ENCODE results near the gene TOR1AIP1.
A peak's percentile ranks its signal among the peaks of the same experiment; 100 is the strongest.

TOR1AIP1 gene

DNA sequence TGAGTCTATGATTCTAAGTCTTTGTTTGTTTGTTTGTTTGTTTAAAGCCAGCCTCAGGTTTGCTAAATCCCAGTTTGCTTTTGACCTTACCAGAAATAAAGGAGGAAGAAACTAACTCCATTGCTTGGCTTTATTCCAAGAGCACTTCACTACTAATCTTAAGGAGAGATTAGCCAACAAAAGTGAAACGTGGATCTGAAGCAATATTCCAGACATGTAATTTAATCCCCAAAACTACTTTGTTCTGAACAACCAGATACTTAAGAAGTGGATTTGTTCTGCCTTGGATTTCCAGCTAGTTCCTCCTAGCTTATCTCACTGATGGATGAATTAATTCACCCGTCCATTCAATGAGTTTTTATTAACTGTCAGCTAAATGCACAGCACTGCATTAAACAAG lies 56.7 kb downstream of the TOR1AIP1 start (continued):
- TF ChIP-seq ZNF169 (tag by site-specific recombination; IDR thresholded peaks at IDR 0.05) (no peak), ZNF521 (tag by site-specific recombination; IDR thresholded peaks at IDR 0.05) (no peak), ZBTB1 (tag by site-specific recombination; IDR thresholded peaks at IDR 0.05) (no peak), ZNF292 (tag by site-specific recombination; IDR thresholded peaks at IDR 0.05; ENCODE audit: borderline replicate concordance, low read depth) (no peak)
- TF ChIP-seq, protein P1, sequence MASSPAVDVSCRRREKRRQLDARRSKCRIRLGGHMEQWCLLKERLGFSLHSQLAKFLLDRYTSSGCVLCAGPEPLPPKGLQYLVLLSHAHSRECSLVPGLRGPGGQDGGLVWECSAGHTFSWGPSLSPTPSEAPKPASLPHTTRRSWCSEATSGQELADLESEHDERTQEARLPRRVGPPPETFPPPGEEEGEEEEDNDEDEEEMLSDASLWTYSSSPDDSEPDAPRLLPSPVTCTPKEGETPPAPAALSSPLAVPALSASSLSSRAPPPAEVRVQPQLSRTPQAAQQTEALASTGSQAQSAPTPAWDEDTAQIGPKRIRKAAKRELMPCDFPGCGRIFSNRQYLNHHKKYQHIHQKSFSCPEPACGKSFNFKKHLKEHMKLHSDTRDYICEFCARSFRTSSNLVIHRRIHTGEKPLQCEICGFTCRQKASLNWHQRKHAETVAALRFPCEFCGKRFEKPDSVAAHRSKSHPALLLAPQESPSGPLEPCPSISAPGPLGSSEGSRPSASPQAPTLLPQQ (tag by site-specific recombination; IDR thresholded peaks at IDR 0.05): 0 out of 2 replicates have a peak, but pooled peaks have one; percentile 45

DNA sequence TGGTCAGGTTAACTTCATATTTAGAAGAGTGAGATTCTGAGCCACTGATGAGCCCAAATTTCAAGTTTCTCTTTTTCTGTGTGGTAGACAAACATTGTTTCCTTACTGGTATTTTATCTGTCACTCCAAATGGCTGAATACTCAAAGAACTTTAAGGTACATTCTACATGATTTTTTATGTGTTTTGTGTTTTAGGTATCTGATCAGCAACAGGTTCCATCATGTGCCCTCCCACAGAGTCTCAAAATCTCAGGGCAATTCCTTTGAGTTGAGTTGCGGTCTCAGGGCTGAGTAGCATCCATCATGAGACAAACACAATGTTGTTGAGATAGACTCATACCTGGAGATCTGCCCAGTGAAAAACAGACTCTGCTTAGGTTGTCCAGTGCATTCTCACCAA lies 57.9 kb downstream of the TOR1AIP1 start:
- ChIA-PET CTCF (interaction anchor here (0.6 to 1.2 kb wide), 2 partner anchors 21 to 125 kb away, joined by 3 to 4 read pairs; no protein-coding TSS in a partner anchor), POLR2A (no interaction called here)
- Histone ChIP-seq H3K27ac (ENCODE audit: extremely low read depth, low read depth, low read length) (no peak overlapping the region), H3K4me1 (ENCODE audit: control insufficient read depth, insufficient read depth, low read length) (peaks cover 18% of the 10 kb centered on the region), H3K9me3 (ENCODE audit: control insufficient read depth, insufficient read depth, low read depth, low read length) (no peaks in the 10 kb centered on the region), H3K4me3 (ENCODE audit: low read depth, low read length) (no peak overlapping the region), H3K36me3 (ENCODE audit: control insufficient read depth in 2 of 2, insufficient read depth in 1 of 2, low read length in 2 of 2) (no peaks in the 10 kb centered on the region)
- TF ChIP-seq SCRT2 (tag by site-specific recombination; IDR thresholded peaks at IDR 0.05): peak; percentile 86
- TF ChIP-seq, protein P2, sequence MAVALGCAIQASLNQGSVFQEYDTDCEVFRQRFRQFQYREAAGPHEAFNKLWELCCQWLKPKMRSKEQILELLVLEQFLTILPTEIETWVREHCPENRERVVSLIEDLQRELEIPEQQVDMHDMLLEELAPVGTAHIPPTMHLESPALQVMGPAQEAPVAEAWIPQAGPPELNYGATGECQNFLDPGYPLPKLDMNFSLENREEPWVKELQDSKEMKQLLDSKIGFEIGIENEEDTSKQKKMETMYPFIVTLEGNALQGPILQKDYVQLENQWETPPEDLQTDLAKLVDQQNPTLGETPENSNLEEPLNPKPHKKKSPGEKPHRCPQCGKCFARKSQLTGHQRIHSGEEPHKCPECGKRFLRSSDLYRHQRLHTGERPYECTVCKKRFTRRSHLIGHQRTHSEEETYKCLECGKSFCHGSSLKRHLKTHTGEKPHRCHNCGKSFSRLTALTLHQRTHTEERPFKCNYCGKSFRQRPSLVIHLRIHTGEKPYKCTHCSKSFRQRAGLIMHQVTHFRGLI (tag by site-specific recombination; IDR thresholded peaks at IDR 0.05): no peak
- TF ChIP-seq GLI4 (tag by site-specific recombination; IDR thresholded peaks at IDR 0.05): no peak
- TF ChIP-seq, protein P3, sequence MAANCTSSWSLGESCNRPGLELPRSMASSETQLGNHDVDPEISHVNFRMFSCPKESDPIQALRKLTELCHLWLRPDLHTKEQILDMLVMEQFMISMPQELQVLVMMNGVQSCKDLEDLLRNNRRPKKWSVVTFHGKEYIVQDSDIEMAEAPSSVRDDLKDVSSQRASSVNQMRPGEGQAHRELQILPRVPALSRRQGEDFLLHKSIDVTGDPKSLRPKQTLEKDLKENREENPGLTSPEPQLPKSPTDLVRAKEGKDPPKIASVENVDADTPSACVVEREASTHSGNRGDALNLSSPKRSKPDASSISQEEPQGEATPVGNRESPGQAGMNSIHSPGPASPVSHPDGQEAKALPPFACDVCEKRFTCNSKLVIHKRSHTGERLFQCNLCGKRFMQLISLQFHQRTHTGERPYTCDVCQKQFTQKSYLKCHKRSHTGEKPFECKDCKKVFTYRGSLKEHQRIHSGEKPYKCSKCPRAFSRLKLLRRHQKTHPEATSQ (tag by site-specific recombination; IDR thresholded peaks at IDR 0.05): no peak
- peak; percentile 75; the same call in 1 of the 2 replicates for TF ChIP-seq SCRT1 (tag by site-specific recombination; IDR thresholded peaks at IDR 0.05; ENCODE audit: borderline replicate concordance)

DNA sequence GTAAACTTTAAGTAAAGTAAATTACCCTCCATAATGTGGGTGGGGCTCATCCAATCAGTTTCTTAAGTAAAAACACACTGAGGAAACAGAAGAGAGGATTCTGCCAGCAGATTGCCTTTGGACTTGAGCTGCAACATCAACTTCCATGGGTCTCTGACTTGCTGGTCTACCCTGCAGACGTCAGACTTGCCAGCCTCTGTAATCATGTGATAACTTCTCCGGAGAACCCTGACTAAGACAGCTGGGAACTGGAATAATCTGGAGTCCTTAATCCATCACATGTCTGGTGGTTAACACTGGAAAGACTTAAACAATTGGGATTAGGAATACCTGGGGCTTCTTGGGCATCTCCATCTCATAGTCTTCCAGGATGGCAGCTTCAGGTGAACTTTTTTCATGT lies 59.4 kb downstream of the TOR1AIP1 start:
- POLR2A ChIA-PET: interaction anchor here (1.2 kb wide), 1 partner anchor 11 kb away, joined by 4 read pairs; no protein-coding TSS in a partner anchor
- CTCF ChIA-PET: interaction anchor here (1.1 kb wide), 1 partner anchor 127 kb away, joined by 3 read pairs; no protein-coding TSS in a partner anchor
- H3K4me1 ChIP-seq (ENCODE audit: control insufficient read depth, insufficient read depth, low read length): peaks cover 15% of the 10 kb centered on the region

DNA sequence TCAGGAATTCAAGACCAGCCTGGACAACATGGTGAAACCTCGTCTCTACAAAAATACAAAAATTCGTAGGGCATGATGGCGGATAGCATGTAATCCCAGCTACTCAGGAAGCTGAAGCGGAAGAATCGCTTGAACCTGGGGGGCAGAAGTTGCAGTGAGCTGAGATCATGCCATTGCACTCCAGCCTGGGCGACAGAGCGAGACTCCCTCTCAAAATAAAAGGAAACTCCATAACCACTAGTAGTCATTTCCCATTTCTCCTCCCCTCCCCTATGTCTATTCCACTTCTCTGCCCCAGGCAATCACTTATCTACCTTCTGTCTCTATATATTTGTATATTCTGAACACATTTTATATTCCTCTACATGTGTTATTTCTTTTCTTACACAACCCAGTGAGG lies 68.6 kb downstream of the TOR1AIP1 start:
- no peaks in the 10 kb centered on the region for H3K4me1 ChIP-seq (ENCODE audit: control insufficient read depth, insufficient read depth, low read length)
- TF ChIP-seq ZNF239 (tag by site-specific recombination; IDR thresholded peaks at IDR 0.05) (no peak), ZNF114 (tag by site-specific recombination; IDR thresholded peaks at IDR 0.05) (no peak)
- TF ChIP-seq, protein P4, sequence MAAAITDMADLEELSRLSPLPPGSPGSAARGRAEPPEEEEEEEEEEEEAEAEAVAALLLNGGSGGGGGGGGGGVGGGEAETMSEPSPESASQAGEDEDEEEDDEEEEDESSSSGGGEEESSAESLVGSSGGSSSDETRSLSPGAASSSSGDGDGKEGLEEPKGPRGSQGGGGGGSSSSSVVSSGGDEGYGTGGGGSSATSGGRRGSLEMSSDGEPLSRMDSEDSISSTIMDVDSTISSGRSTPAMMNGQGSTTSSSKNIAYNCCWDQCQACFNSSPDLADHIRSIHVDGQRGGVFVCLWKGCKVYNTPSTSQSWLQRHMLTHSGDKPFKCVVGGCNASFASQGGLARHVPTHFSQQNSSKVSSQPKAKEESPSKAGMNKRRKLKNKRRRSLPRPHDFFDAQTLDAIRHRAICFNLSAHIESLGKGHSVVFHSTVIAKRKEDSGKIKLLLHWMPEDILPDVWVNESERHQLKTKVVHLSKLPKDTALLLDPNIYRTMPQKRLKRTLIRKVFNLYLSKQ (tag by site-specific recombination; IDR thresholded peaks at IDR 0.05; ENCODE audit: borderline replicate concordance): no peak
- TF ChIP-seq, protein P5, sequence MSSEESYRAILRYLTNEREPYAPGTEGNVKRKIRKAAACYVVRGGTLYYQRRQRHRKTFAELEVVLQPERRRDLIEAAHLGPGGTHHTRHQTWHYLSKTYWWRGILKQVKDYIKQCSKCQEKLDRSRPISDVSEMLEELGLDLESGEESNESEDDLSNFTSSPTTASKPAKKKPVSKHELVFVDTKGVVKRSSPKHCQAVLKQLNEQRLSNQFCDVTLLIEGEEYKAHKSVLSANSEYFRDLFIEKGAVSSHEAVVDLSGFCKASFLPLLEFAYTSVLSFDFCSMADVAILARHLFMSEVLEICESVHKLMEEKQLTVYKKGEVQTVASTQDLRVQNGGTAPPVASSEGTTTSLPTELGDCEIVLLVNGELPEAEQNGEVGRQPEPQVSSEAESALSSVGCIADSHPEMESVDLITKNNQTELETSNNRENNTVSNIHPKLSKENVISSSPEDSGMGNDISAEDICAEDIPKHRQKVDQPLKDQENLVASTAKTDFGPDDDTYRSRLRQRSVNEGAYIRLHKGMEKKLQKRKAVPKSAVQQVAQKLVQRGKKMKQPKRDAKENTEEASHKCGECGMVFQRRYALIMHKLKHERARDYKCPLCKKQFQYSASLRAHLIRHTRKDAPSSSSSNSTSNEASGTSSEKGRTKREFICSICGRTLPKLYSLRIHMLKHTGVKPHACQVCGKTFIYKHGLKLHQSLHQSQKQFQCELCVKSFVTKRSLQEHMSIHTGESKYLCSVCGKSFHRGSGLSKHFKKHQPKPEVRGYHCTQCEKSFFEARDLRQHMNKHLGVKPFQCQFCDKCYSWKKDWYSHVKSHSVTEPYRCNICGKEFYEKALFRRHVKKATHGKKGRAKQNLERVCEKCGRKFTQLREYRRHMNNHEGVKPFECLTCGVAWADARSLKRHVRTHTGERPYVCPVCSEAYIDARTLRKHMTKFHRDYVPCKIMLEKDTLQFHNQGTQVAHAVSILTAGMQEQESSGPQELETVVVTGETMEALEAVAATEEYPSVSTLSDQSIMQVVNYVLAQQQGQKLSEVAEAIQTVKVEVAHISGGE (tag by site-specific recombination; conservative IDR thresholded peaks at IDR 0.05; ENCODE audit: low read depth): no peak
- ChIA-PET POLR2A (no interaction called here), CTCF (no interaction called here)
- H3K27ac ChIP-seq (ENCODE audit: extremely low read depth, low read depth, low read length): no peak overlapping the region
- H3K36me3 ChIP-seq (ENCODE audit: control insufficient read depth in 2 of 2, insufficient read depth in 1 of 2, low read length in 2 of 2): no peaks in the 10 kb centered on the region
- H3K9me3 ChIP-seq (ENCODE audit: control insufficient read depth, insufficient read depth, low read depth, low read length): no peaks in the 10 kb centered on the region
- no peak overlapping the region for H3K4me3 ChIP-seq (ENCODE audit: low read depth, low read length)

More for the DNA sequence above, 59.4 kb downstream of the TOR1AIP1 start:
- TF ChIP-seq ZNF394 (tag by site-specific recombination; IDR thresholded peaks at IDR 0.05; ENCODE audit: borderline replicate concordance): no peak
- TF ChIP-seq REPIN1 (tag by site-specific recombination; IDR thresholded peaks at IDR 0.05; ENCODE audit: low read depth): no peak
- no peak for TF ChIP-seq KLF16 (tag by site-specific recombination; IDR thresholded peaks at IDR 0.05)
- no peak for TF ChIP-seq SP2 (tag by site-specific recombination; IDR thresholded peaks at IDR 0.05)
- no peak for TF ChIP-seq ZNF837 (tag by site-specific recombination; IDR thresholded peaks at IDR 0.05)
- TF ChIP-seq ZNF529 (tag by site-specific recombination; IDR thresholded peaks at IDR 0.05; ENCODE audit: insufficient replicate concordance): no peak
- TF ChIP-seq ZNF211 (tag by site-specific recombination; IDR thresholded peaks at IDR 0.05; ENCODE audit: low read depth): no peak
- TF ChIP-seq ZBTB7A (tag by site-specific recombination; IDR thresholded peaks at IDR 0.05; ENCODE audit: low read depth): no peak
- no peak for TF ChIP-seq ZNF747 (tag by site-specific recombination; IDR thresholded peaks at IDR 0.05)
- Histone ChIP-seq H3K4me3 (ENCODE audit: low read depth, low read length) (no peak overlapping the region), H3K9me3 (ENCODE audit: control insufficient read depth, insufficient read depth, low read depth, low read length) (no peaks in the 10 kb centered on the region), H3K27ac (ENCODE audit: extremely low read depth, low read depth, low read length) (no peak overlapping the region), H3K36me3 (ENCODE audit: control insufficient read depth in 2 of 2, insufficient read depth in 1 of 2, low read length in 2 of 2) (no peaks in the 10 kb centered on the region)

All from HEK293 (cell line).